Neural cell (in vitro differentiated cells): ENCODE data around the gene FBLN5. TPM values are rescaled to one million over a fixed set of nuclear protein-coding genes. Genes with fewer than 3 reads are reported as not detected.

Experiments
- H2AFZ ChIP-seq: fragments of 200-600, 300-800 bp; sonication (generic), shearing (Covaris generic); 2 replicates; pipeline ENCODE4 v1.6.0; 2014; ENCODE audit warnings: low read depth, mild to moderate bottlenecking, antibody characterized with exemption, low read length, moderate library complexity
- H3F3A ChIP-seq: fragments of 200-600 bp; shearing (Covaris generic); 2 replicates; pipeline ENCODE4 v1.6.1; 2016; ENCODE audit warnings: mild to moderate bottlenecking, moderate library complexity, mixed read lengths, antibody characterized with exemption, low read length; ENCODE audit not compliant: insufficient read depth, poor library complexity, severe bottlenecking
- H3K27ac ChIP-seq: fragments of 200-600, 300-800 bp; sonication (generic), shearing (Covaris generic); 2 replicates; pipeline ENCODE4 v1.5.1; 2014; ENCODE audit warnings: mild to moderate bottlenecking, low read length, moderate library complexity
- H3K27me3 ChIP-seq: fragments of 300-800, 200-600 bp; sonication (generic), shearing (Covaris generic); 2 replicates; pipeline ENCODE4 v1.6.0; 2014; ENCODE audit warnings: mild to moderate bottlenecking, low read depth, low read length, moderate library complexity; ENCODE audit not compliant: insufficient read depth
- H3K36me3 ChIP-seq: fragments of 300-800, 200-600 bp; sonication (generic), shearing (Covaris generic); 2 replicates; pipeline ENCODE4 v1.5.1; 2014; ENCODE audit warnings: mild to moderate bottlenecking, antibody characterized with exemption, low read length, moderate library complexity; ENCODE audit not compliant: insufficient read depth
- H3K4me2 ChIP-seq: fragments of 300-800, 200-600 bp; sonication (generic), shearing (Covaris generic); 2 replicates; pipeline ENCODE4 v1.6.0; 2014; ENCODE audit warnings: mild to moderate bottlenecking, low read length
- H3K4me3 ChIP-seq: fragments of 300-800, 200-600 bp; sonication (generic), shearing (Covaris generic); 2 replicates; pipeline ENCODE4 v1.5.1; 2014; ENCODE audit warnings: mild to moderate bottlenecking, low read length, moderate library complexity
- H3K79me2 ChIP-seq: fragments of 200-600 bp; shearing (Covaris generic); replicated peaks from 2 replicates; pipeline ENCODE4 v1.6.0; 2014; ENCODE audit warnings: mild to moderate bottlenecking, low read length, moderate library complexity; ENCODE audit not compliant: insufficient read depth
- H3K9ac ChIP-seq: fragments of 300-800, 200-600 bp; sonication (generic), shearing (Covaris generic); 2 replicates; pipeline ENCODE4 v1.6.1; 2016; ENCODE audit warnings: mild to moderate bottlenecking, low read length, mixed read lengths
- H3K9me2 ChIP-seq: fragments of 200-600 bp; shearing (Covaris generic); 2 replicates; pipeline ENCODE4 v1.6.1; 2016; ENCODE audit warnings: mild to moderate bottlenecking, low read length, mixed read lengths; ENCODE audit not compliant: insufficient read depth
- H3K9me3 ChIP-seq: fragments of 200-600, 300-800 bp; sonication (generic), shearing (Covaris generic); 2 replicates; pipeline ENCODE4 v1.6.1; 2016; ENCODE audit warnings: mild to moderate bottlenecking, mixed run types, low read length, moderate library complexity, mixed read lengths
- H4K20me1 ChIP-seq: fragments of 200-600 bp; shearing (Covaris generic); 2 replicates; pipeline ENCODE4 v1.6.1; 2016; ENCODE audit warnings: mild to moderate bottlenecking, mixed run types; ENCODE audit not compliant: insufficient read depth
- CTCF ChIP-seq: fragments of 450-650 bp; IDR thresholded peaks from 2 replicates; pipeline ENCODE4 v1.5.1; 2014; ENCODE audit warnings: antibody characterized with exemption, mild to moderate bottlenecking, moderate library complexity; ENCODE audit not compliant: poor library complexity, severe bottlenecking
- EP300 ChIP-seq: fragments of 450-650 bp; conservative IDR thresholded peaks from 2 replicates; pipeline ENCODE4 v1.6.1; 2014; ENCODE audit warnings: antibody characterized with exemption, mild to moderate bottlenecking, moderate library complexity; ENCODE audit not compliant: poor library complexity, severe bottlenecking
- EZH2 ChIP-seq: fragments of 200-600, 300-800 bp; shearing (Covaris generic), sonication (generic); IDR thresholded peaks from 2 replicates; pipeline ENCODE4 v1.6.1; 2014; ENCODE audit warnings: antibody characterized with exemption, low read length, borderline replicate concordance, mild to moderate bottlenecking; ENCODE audit not compliant: insufficient read depth, poor library complexity, severe bottlenecking
- MXI1 ChIP-seq: fragments of 450-650 bp; conservative IDR thresholded peaks from 2 replicates; pipeline ENCODE4 v1.6.1; 2014; ENCODE audit warnings: antibody characterized with exemption, mild to moderate bottlenecking; ENCODE audit not compliant: poor library complexity, severe bottlenecking
- POLR2AphosphoS5 ChIP-seq: IDR thresholded peaks from 2 replicates; pipeline ENCODE4 v1.6.1; 2012
- RAD21 ChIP-seq: fragments of 450-650 bp; conservative IDR thresholded peaks from 2 replicates; pipeline ENCODE4 v1.6.1; 2014; ENCODE audit warnings: antibody characterized with exemption, mild to moderate bottlenecking, moderate library complexity
- REST ChIP-seq: IDR thresholded peaks from 2 replicates; pipeline ENCODE4 v1.6.1; 2012; ENCODE audit warnings: borderline replicate concordance
- SMC3 ChIP-seq: fragments of 450-650 bp; conservative IDR thresholded peaks from 2 replicates; pipeline ENCODE4 v1.6.1; 2014; ENCODE audit warnings: antibody characterized with exemption, mild to moderate bottlenecking, moderate library complexity; ENCODE audit not compliant: poor library complexity
- TAF1 ChIP-seq: IDR thresholded peaks from 2 replicates; pipeline ENCODE4 v1.6.1; 2012; ENCODE audit warnings: low read depth
- polyA plus RNA-seq: library from polyadenylated mRNA; depleted of rRNA; stranded (reverse); fragments of >200 nt; gene quantifications from 2 replicates; pipeline ENCODE4 v1.2.3, GENCODE V29; 2014

FBLN5 gene
- polyA plus RNA-seq, 1 donor from 2014 or later, result 1.5 TPM

GRCh38 chr14:91860238-91860637 lies 87.3 kb downstream of the FBLN5 start:
- H2AFZ ChIP-seq, result no peak overlapping the region
- H3K36me3 ChIP-seq, result no peaks in the 10 kb centered on the region
- no peak overlapping the region for H3K27ac ChIP-seq
- no peaks in the 10 kb centered on the region for H3K9me2 ChIP-seq
- H4K20me1 ChIP-seq, result no peaks in the 10 kb centered on the region
- no peaks in the 10 kb centered on the region for H3F3A ChIP-seq
- no peak overlapping the region for H3K4me3 ChIP-seq
- H3K4me2 ChIP-seq, result no peak overlapping the region
- no peaks in the 10 kb centered on the region for H3K27me3 ChIP-seq
- H3K9ac ChIP-seq, result no peak overlapping the region
- H3K9me3 ChIP-seq, result no peaks in the 10 kb centered on the region
- TF ChIP-seq MXI1 (no peak), RAD21 (no peak), EP300 (no peak), EZH2 (no peak), SMC3 (no peak), CTCF (no peak), POLR2AphosphoS5 (no peak), TAF1 (no peak), REST (no peak)
- no peaks in the 10 kb centered on the region for H3K79me2 ChIP-seq

GRCh38 chr14:91858536-91859275 lies 88.8 kb downstream of the FBLN5 start:
- TF ChIP-seq MXI1, result no peak
- TF ChIP-seq EP300, result no peak
- TF ChIP-seq EZH2, result no peak
- no peak for TF ChIP-seq SMC3
- no peak for TF ChIP-seq TAF1
- TF ChIP-seq REST, result no peak
- no peak for TF ChIP-seq CTCF
- Histone ChIP-seq H3K27me3 (no peaks in the 10 kb centered on the region), H3K27ac (no peak overlapping the region), H2AFZ (no peak overlapping the region), H3F3A (no peaks in the 10 kb centered on the region), H3K9me2 (no peaks in the 10 kb centered on the region), H3K9me3 (no peaks in the 10 kb centered on the region), H3K36me3 (no peaks in the 10 kb centered on the region), H3K79me2 (no peaks in the 10 kb centered on the region), H3K4me2 (no peak overlapping the region), H3K9ac (no peak overlapping the region), H4K20me1 (no peaks in the 10 kb centered on the region), H3K4me3 (no peak overlapping the region)
